Esophagus muscularis mucosa (tissue), 3 donors: ENCODE measurements around the gene CELF2.

Source experiments
- CTCF ChIP-seq, 3 experiments: fragments of 200-600 bp in 2 of 3; fragments of 450-650 bp in 1 of 3; sonication (generic) in 2 of 3; IDR thresholded peaks; one replicate each; pipeline ENCODE4 v1.5.1; 2017 to 2019; ENCODE audit warnings: antibody characterized with exemption in 3 of 3, mild to moderate bottlenecking in 2 of 3, moderate library complexity in 1 of 3
- POLR2A ChIP-seq: fragments of 450-650 bp; IDR thresholded peaks from one replicate; pipeline ENCODE4 v1.6.1; 2017; ENCODE audit warnings: antibody characterized with exemption, moderate library complexity, mild to moderate bottlenecking, low read depth
- POLR2AphosphoS5 ChIP-seq, 2 donors: sonication (generic); formaldehyde crosslinking; IDR thresholded peaks; one replicate each; pipeline ENCODE4 v1.6.1; 2017; ENCODE audit warnings: antibody characterized with exemption in 2 of 2

- TF ChIP-seq CTCF (IDR thresholded peaks at IDR 0.05): no peak
- TF ChIP-seq POLR2AphosphoS5 (IDR thresholded peaks at IDR 0.05): peak in 1 of 2 donors; percentile 13
- no peak for TF ChIP-seq POLR2A
These were observed 2.8 kb upstream of the CELF2 start for GRCh38 chr10:11014671-11015445.
